ENCODE measurements around the gene KCNQ1. TPM values are rescaled to one million over a fixed set of nuclear protein-coding genes. Genes with fewer than 3 reads are reported as not detected.
A peak's percentile ranks its signal among the peaks of the same experiment; 100 is the strongest.

KCNQ1 gene
- total and polyA plus RNA-seq, 2 experiments from 2014 or later, result not detected

DNA sequence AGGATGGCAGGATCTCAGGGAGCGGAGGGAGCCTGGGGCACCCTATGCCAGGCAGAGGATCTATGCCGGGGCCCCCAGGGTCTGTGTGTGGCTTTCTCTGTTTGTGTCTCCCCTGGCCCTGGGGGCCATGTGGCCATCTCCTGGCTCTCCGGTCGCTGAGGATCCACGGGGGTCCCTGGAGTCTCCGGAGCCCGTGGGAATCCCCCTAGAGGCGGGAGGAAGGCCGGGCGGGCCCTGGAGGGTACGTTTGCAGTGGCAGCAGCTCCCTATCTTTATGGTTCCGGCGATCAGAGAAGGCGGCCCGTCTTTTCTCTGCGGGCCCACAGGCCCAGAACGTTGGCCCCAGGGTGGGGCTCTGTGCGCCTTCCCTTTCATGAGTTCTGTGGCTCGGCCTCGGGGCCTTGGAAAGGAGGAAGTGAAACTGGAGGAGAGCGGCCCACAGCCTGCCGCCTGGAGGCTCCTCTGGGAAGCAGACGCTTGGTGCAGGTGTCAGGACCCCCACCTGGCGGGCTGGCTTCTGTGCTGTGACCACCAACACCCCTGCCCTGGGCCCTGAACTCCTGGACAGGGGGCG lies 82.1 kb downstream of the KCNQ1 start:
- H2AFZ ChIP-seq, result no peak overlapping the region
- H3F3A ChIP-seq (ENCODE audit: insufficient read depth), result no peaks in the 10 kb centered on the region
- no peaks in the 10 kb centered on the region for H3K9me3 ChIP-seq (ENCODE audit: low read depth)
- H3K4me1 ChIP-seq (ENCODE audit: insufficient read depth), result no peaks in the 10 kb centered on the region
- TF ChIP-seq EZH2 (IDR thresholded peaks at IDR 0.05; ENCODE audit: insufficient read depth, poor library complexity, severe bottlenecking), result no peak
- no peak for TF ChIP-seq EZH2phosphoT487 (IDR thresholded peaks at IDR 0.05; ENCODE audit: insufficient read depth, low read depth)
- WGBS, 2 experiments (ENCODE audit: low coverage in 1 of 2, low lambda C conversion rate in 2 of 2, missing lambda C conversion rate in 2 of 2), result 15 to 17% methylated on average over 22 to 25 of the region's 25 CpGs
- H3K4me3 ChIP-seq, result no peak overlapping the region
- no peak overlapping the region; the same call in 1 of the 2 replicates for H3K9ac ChIP-seq
- no peak overlapping the region for H3K4me2 ChIP-seq (ENCODE audit: unreplicated experiment)
- in situ Hi-C loops (cut with MboI), result no loop called here
- H3K27ac ChIP-seq, result no peak overlapping the region
- H3K36me3 ChIP-seq (ENCODE audit: low read depth), result no peaks in the 10 kb centered on the region
- DNase-seq, result peak; percentile 38
- H3K79me2 ChIP-seq (ENCODE audit: insufficient read depth), result no peaks in the 10 kb centered on the region
- no peaks in the 10 kb centered on the region for H4K20me1 ChIP-seq (ENCODE audit: insufficient read depth)
- no peaks in the 10 kb centered on the region for H3K9me2 ChIP-seq (ENCODE audit: insufficient read depth)
- 0 out of 2 replicates have a peak, but pooled peaks cover 11% of the 10 kb centered on the region for H3K27me3 ChIP-seq (replicated peaks; ENCODE audit: insufficient read depth)

GRCh38 chr11:2527621-2528291 lies 82.9 kb downstream of the KCNQ1 start:
- H3K9me3 ChIP-seq (ENCODE audit: low read depth), result no peaks in the 10 kb centered on the region
- DNase-seq, result no peak
- H3K27ac ChIP-seq, result no peak overlapping the region
- no peak overlapping the region for H3K9ac ChIP-seq
- no peak overlapping the region for H2AFZ ChIP-seq
- no peaks in the 10 kb centered on the region for H3K36me3 ChIP-seq (ENCODE audit: low read depth)
- no peaks in the 10 kb centered on the region for H4K20me1 ChIP-seq (ENCODE audit: insufficient read depth)
- 71 to 78% methylated on average over 22 of the region's 22 CpGs for WGBS, 2 experiments (ENCODE audit: low coverage in 1 of 2, low lambda C conversion rate in 2 of 2, missing lambda C conversion rate in 2 of 2)
- TF ChIP-seq EZH2 (IDR thresholded peaks at IDR 0.05; ENCODE audit: insufficient read depth, poor library complexity, severe bottlenecking) (no peak), EZH2phosphoT487 (IDR thresholded peaks at IDR 0.05; ENCODE audit: insufficient read depth, low read depth) (no peak)
- H3K4me2 ChIP-seq (ENCODE audit: unreplicated experiment), result no peak overlapping the region
- H3K4me3 ChIP-seq, result no peak overlapping the region
- no peaks in the 10 kb centered on the region for H3F3A ChIP-seq (ENCODE audit: insufficient read depth)
- no peaks in the 10 kb centered on the region for H3K9me2 ChIP-seq (ENCODE audit: insufficient read depth)
- in situ Hi-C loops (cut with MboI), result no loop called here
- H3K4me1 ChIP-seq (ENCODE audit: insufficient read depth), result no peaks in the 10 kb centered on the region
- no peaks in the 10 kb centered on the region for H3K79me2 ChIP-seq (ENCODE audit: insufficient read depth)
- 0 out of 2 replicates have a peak, but pooled peaks cover 11% of the 10 kb centered on the region for H3K27me3 ChIP-seq (replicated peaks; ENCODE audit: insufficient read depth)

DNA sequence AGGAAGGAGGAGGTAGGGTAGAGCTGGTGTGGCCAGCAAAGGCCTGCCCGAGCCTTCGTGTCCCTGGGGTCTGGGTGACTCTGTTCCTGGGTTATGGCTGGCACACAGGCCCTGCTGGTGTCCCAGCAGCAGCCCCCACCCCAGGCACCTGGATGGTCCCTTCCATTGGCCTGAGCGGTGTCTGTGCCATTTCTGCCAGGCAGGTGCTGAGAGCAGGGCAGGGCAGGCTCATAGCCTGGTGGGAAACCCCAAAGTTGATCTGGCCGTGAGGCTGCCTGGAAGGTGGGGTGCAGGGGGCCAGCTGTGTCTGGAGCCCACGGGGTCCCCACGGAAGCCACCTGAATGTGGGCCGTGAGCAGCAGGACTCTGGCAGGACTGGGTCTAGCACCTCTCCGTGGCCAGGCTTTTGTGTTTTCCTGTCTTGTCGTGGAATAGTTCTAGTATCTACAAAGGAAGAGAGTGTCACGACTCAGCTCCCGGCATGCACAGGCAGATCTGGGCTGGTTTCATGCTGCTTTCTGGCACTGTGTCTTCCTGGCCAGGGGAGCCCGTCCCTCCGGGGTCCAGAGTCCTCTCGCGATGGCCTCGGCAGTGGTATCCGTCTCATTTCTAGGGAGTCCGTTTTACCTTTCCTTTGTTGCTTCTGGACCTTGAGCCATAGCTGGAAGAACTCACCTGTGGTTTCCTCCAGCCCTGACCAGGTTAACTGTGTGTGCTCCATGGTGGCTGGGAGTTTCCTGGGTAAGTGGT lies 83.7 kb downstream of the KCNQ1 start:
- H3K9ac ChIP-seq, result no peak overlapping the region
- in situ Hi-C loops (cut with MboI), result no loop called here
- H3K79me2 ChIP-seq (ENCODE audit: insufficient read depth), result no peaks in the 10 kb centered on the region
- H4K20me1 ChIP-seq (ENCODE audit: insufficient read depth), result no peaks in the 10 kb centered on the region
- no peaks in the 10 kb centered on the region for H3F3A ChIP-seq (ENCODE audit: insufficient read depth)
- H3K4me1 ChIP-seq (ENCODE audit: insufficient read depth), result peaks cover 6% of the 10 kb centered on the region
- no peaks in the 10 kb centered on the region for H3K9me2 ChIP-seq (ENCODE audit: insufficient read depth)
- no peaks in the 10 kb centered on the region for H3K9me3 ChIP-seq (ENCODE audit: low read depth)
- no peak overlapping the region for H3K4me3 ChIP-seq
- no peaks in the 10 kb centered on the region for H3K36me3 ChIP-seq (ENCODE audit: low read depth)
- 0 out of 2 replicates have a peak, but pooled peaks cover 11% of the 10 kb centered on the region for H3K27me3 ChIP-seq (replicated peaks; ENCODE audit: insufficient read depth)
- H3K4me2 ChIP-seq (ENCODE audit: unreplicated experiment), result no peak overlapping the region
- H3K27ac ChIP-seq, result no peak overlapping the region
- TF ChIP-seq EZH2phosphoT487 (IDR thresholded peaks at IDR 0.05; ENCODE audit: insufficient read depth, low read depth) (no peak), EZH2 (IDR thresholded peaks at IDR 0.05; ENCODE audit: insufficient read depth, poor library complexity, severe bottlenecking) (no peak)
- 79 to 81% methylated on average over 18 of the region's 18 CpGs for WGBS, 2 experiments (ENCODE audit: low coverage in 1 of 2, low lambda C conversion rate in 2 of 2, missing lambda C conversion rate in 2 of 2)
- DNase-seq, result no peak
- H2AFZ ChIP-seq, result no peak overlapping the region

GRCh38 chr11:2529173-2529572 lies 84.4 kb downstream of the KCNQ1 start:
- Histone ChIP-seq H3K9me2 (ENCODE audit: insufficient read depth) (no peaks in the 10 kb centered on the region), H3K4me1 (ENCODE audit: insufficient read depth) (peaks cover 9% of the 10 kb centered on the region), H2AFZ (no peak overlapping the region), H3F3A (ENCODE audit: insufficient read depth) (no peaks in the 10 kb centered on the region), H3K9me3 (ENCODE audit: low read depth) (no peaks in the 10 kb centered on the region), H3K27ac (no peak overlapping the region), H3K4me2 (ENCODE audit: unreplicated experiment) (no peak overlapping the region), H3K36me3 (ENCODE audit: low read depth) (no peaks in the 10 kb centered on the region), H3K79me2 (ENCODE audit: insufficient read depth) (no peaks in the 10 kb centered on the region), H3K27me3 (replicated peaks; ENCODE audit: insufficient read depth) (0 out of 2 replicates have a peak, but pooled peaks cover 6% of the 10 kb centered on the region), H4K20me1 (ENCODE audit: insufficient read depth) (no peaks in the 10 kb centered on the region), H3K4me3 (no peak overlapping the region), H3K9ac (no peak overlapping the region)
- DNase-seq, result no peak
- in situ Hi-C loops (cut with MboI), result no loop called here
- WGBS, 2 experiments (ENCODE audit: low coverage in 1 of 2, low lambda C conversion rate in 2 of 2, missing lambda C conversion rate in 2 of 2), result 41 to 43% methylated on average over 10 of the region's 10 CpGs
- TF ChIP-seq EZH2 (IDR thresholded peaks at IDR 0.05; ENCODE audit: insufficient read depth, poor library complexity, severe bottlenecking) (no peak), EZH2phosphoT487 (IDR thresholded peaks at IDR 0.05; ENCODE audit: insufficient read depth, low read depth) (no peak)
